H9 (cell line): ENCODE measurements around the gene KLF16. TPM values are rescaled to one million over a fixed set of nuclear protein-coding genes. Genes with fewer than 3 reads are reported as not detected.

Experiments used
- DNase-seq: peaks from one replicate; pipeline ENCODE4 v3.0.0-alpha.2; 2017
- H2AFZ ChIP-seq: one replicate; pipeline ENCODE4 v1.6.1; 2013; ENCODE audit warnings: mild to moderate bottlenecking, low read length, control low read depth, moderate library complexity
- H2AK5ac ChIP-seq: 2 replicates; pipeline ENCODE4 v1.6.1; 2013; ENCODE audit warnings: low read length, control low read depth, mixed read lengths; ENCODE audit not compliant: insufficient read length
- H2BK120ac ChIP-seq: one replicate; pipeline ENCODE4 v1.6.1; 2013; ENCODE audit warnings: low read depth, mild to moderate bottlenecking, low read length, control low read depth, inconsistent platforms; ENCODE audit not compliant: poor library complexity, severe bottlenecking
- H2BK12ac ChIP-seq: 2 replicates; pipeline ENCODE4 v1.6.1; 2013; ENCODE audit warnings: low read length, control low read depth, mixed read lengths, low read depth; ENCODE audit not compliant: insufficient read length
- H2BK15ac ChIP-seq: 2 replicates; pipeline ENCODE4 v1.6.1; 2013; ENCODE audit warnings: low read depth, low read length, control low read depth
- H2BK20ac ChIP-seq: one replicate; pipeline ENCODE4 v1.6.1; 2013; ENCODE audit warnings: low read depth, mild to moderate bottlenecking, low read length, control low read depth, inconsistent platforms; ENCODE audit not compliant: poor library complexity, severe bottlenecking
- H2BK5ac ChIP-seq: 2 replicates; pipeline ENCODE4 v1.6.1; 2013; ENCODE audit warnings: low read length, control low read depth, mixed read lengths; ENCODE audit not compliant: insufficient read length
- H3K14ac ChIP-seq: 2 replicates; pipeline ENCODE4 v1.6.1; 2013; ENCODE audit warnings: low read length, control low read depth; ENCODE audit not compliant: insufficient read depth
- H3K18ac ChIP-seq: 2 replicates; pipeline ENCODE4 v1.6.1; 2013; ENCODE audit warnings: low read depth, mild to moderate bottlenecking, mixed read lengths, low read length, control low read depth; ENCODE audit not compliant: insufficient read length
- H3K23ac ChIP-seq: 2 replicates; pipeline ENCODE4 v1.6.1; 2013; ENCODE audit warnings: low read length, control low read depth, mixed read lengths, low read depth; ENCODE audit not compliant: insufficient read length
- H3K23me2 ChIP-seq: 2 replicates; pipeline ENCODE4 v1.6.1; 2013; ENCODE audit warnings: low read depth, mild to moderate bottlenecking, mixed read lengths, low read length, control low read depth; ENCODE audit not compliant: insufficient read length, poor library complexity, severe bottlenecking
- H3K27ac ChIP-seq: 2 replicates; pipeline ENCODE4 v1.5.1; 2013; ENCODE audit warnings: low read length, control low read depth, mixed read lengths, low read depth; ENCODE audit not compliant: insufficient read length
- H3K27me3 ChIP-seq: 2 replicates; pipeline ENCODE4 v1.6.1; 2013; ENCODE audit warnings: low read length, control low read depth, inconsistent platforms; ENCODE audit not compliant: insufficient read depth
- H3K4ac ChIP-seq: 2 replicates; pipeline ENCODE4 v1.6.1; 2013; ENCODE audit warnings: low read depth, mild to moderate bottlenecking, control low read depth, inconsistent platforms, low read length, moderate library complexity
- H3K4me1 ChIP-seq: 2 replicates; pipeline ENCODE4 v1.6.1; 2013; ENCODE audit warnings: low read length, control low read depth, inconsistent platforms; ENCODE audit not compliant: insufficient read depth
- H3K4me2 ChIP-seq: 2 replicates; pipeline ENCODE4 v1.6.1; 2013; ENCODE audit warnings: low read length, control low read depth, mixed read lengths; ENCODE audit not compliant: insufficient read length, insufficient read depth
- H3K56ac ChIP-seq: 2 replicates; pipeline ENCODE4 v1.6.1; 2013; ENCODE audit warnings: low read depth, mild to moderate bottlenecking, mixed read lengths, low read length, control low read depth; ENCODE audit not compliant: insufficient read length
- H3K79me1 ChIP-seq: 2 replicates; pipeline ENCODE4 v1.6.1; 2013; ENCODE audit warnings: low read depth, mild to moderate bottlenecking, moderate library complexity, low read length, control low read depth, inconsistent platforms; ENCODE audit not compliant: insufficient read depth, poor library complexity, severe bottlenecking
- H3K79me2 ChIP-seq: 2 replicates; pipeline ENCODE4 v1.6.1; 2013; ENCODE audit warnings: low read length, control low read depth, inconsistent platforms; ENCODE audit not compliant: insufficient read depth
- H3K9ac ChIP-seq: 2 replicates; pipeline ENCODE4 v1.6.1; 2013; ENCODE audit warnings: low read length, control low read depth, mixed read lengths; ENCODE audit not compliant: insufficient read length; ENCODE audit errors: extremely low read depth
- H3K9me3 ChIP-seq: one replicate; pipeline ENCODE4 v1.6.1; 2013; ENCODE audit warnings: low read depth, low read length, inconsistent platforms; ENCODE audit not compliant: control insufficient read depth
- H3T11ph ChIP-seq: one replicate; pipeline ENCODE4 v1.6.1; 2013; ENCODE audit warnings: mild to moderate bottlenecking, low read length, control low read depth, inconsistent platforms
- H4K20me1 ChIP-seq: one replicate; pipeline ENCODE4 v1.6.1; 2013; ENCODE audit not compliant: control insufficient read depth, insufficient read length, insufficient read depth
- H4K5ac ChIP-seq: 2 replicates; pipeline ENCODE4 v1.6.1; 2013; ENCODE audit warnings: low read depth, mild to moderate bottlenecking, mixed read lengths, low read length, control low read depth; ENCODE audit not compliant: insufficient read length
- H4K8ac ChIP-seq: replicated peaks from 2 replicates; pipeline ENCODE4 v1.6.1; 2013; ENCODE audit warnings: low read length, control low read depth, mixed read lengths, low read depth; ENCODE audit not compliant: insufficient read length
- H4K91ac ChIP-seq: 2 replicates; pipeline ENCODE4 v1.6.1; 2013; ENCODE audit warnings: low read depth, mild to moderate bottlenecking, moderate library complexity, mixed read lengths, low read length, control low read depth; ENCODE audit not compliant: insufficient read length
- H3K27ac Mint-ChIP-seq, 3 experiments: 2 replicates in 2 of 3; 3 replicates in 1 of 3; pipeline ENCODE4 v1.8.0; 2020 to 2021; ENCODE audit warnings: mixed read lengths in 3 of 3, mild to moderate bottlenecking in 1 of 3, moderate library complexity in 1 of 3
- H3K27me3 Mint-ChIP-seq: 2 replicates; pipeline ENCODE4 v1.8.0; 2021; ENCODE audit warnings: low read depth, mild to moderate bottlenecking, moderate library complexity, mixed read lengths
- H3K36me3 Mint-ChIP-seq, 3 experiments: 2 replicates in 2 of 3; 3 replicates in 1 of 3; pipeline ENCODE4 v1.8.0; 2020 to 2021; ENCODE audit warnings: low read depth in 3 of 3, mixed read lengths in 3 of 3; ENCODE audit not compliant: insufficient read depth in 1 of 3
- H3K4me1 Mint-ChIP-seq, 2 experiments: 2 replicates each; pipeline ENCODE4 v1.8.0; 2020; ENCODE audit warnings: mixed read lengths in 2 of 2
- H3K4me3 Mint-ChIP-seq, 2 experiments: 2 replicates in 1 of 2; 3 replicates in 1 of 2; pipeline ENCODE4 v1.8.0; 2020 to 2021; ENCODE audit warnings: mild to moderate bottlenecking in 2 of 2, mixed read lengths in 2 of 2, moderate library complexity in 1 of 2
- H3K9me3 Mint-ChIP-seq, 2 experiments: 2 replicates in 1 of 2; 3 replicates in 1 of 2; pipeline ENCODE4 v1.8.0; 2020; ENCODE audit warnings: mild to moderate bottlenecking in 2 of 2, mixed read lengths in 2 of 2, moderate library complexity in 1 of 2
- WGBS: extraction: QIAGEN DNeasy Blood & Tissue Kit; methylation state at CpG from one replicate; pipeline ENCODE4 v1.1.7; 2013; ENCODE audit warnings: missing lambda C conversion rate, low lambda C conversion rate, mixed read lengths; ENCODE audit not compliant: insufficient read length; ENCODE audit errors: extremely low coverage; 5-methylcytosine and 5-hydroxymethylcytosine counted together
- total RNA-seq: library from RNA; stranded (reverse); gene quantifications from 2 replicates; pipeline ENCODE4 v1.2.1, GENCODE V29; 2021
- TF ChIP-seq, protein P1 (sequence below): fragments of 200-600 bp; sonication (generic); conservative IDR thresholded peaks from 3 replicates; pipeline ENCODE4 v1.8.0; 2021; ENCODE audit warnings: antibody characterized with exemption, mild to moderate bottlenecking

Gene KLF16
- total RNA-seq, 1 experiment from 2014 or later, result 66.8 TPM

DNA sequence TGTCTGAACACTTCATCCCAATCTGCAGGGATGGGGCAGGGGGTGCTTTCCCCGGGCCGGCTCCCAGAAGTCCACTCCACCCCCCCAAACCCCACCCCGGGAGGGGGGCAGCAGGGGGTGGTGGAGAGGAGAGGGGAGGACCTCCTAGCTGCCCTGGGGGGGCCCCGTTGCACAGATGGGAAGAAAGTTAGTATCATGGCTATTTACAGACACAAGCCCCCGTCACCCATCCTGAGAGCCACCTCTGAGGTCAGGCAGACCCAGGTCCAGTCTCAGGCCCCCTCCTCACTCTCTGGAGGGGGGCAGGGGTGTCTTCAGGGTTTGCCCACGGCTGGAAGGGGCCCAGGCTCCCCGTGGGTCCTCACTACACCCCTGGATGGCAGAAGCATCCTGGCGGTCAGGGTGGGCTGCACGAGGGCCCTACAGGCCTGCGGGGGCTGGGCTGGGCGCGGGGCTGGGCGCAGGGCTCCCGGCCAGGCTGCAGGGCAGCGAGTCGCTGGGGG lies 9.3 kb downstream of the KLF16 start:
- Histone ChIP-seq H4K5ac (no peak overlapping the region), H3K9me3 (no peaks in the 10 kb centered on the region), H3K4ac (no peak overlapping the region), H3K56ac (no peak overlapping the region), H3K79me2 (peaks cover 13% of the 10 kb centered on the region; the same call in 1 of the 2 replicates), H3K4me2 (no peak overlapping the region), H3K23ac (no peak overlapping the region), H2AFZ (no peak overlapping the region), H2BK5ac (no peak overlapping the region), H2AK5ac (no peak overlapping the region), H3K9ac (no peak overlapping the region), H2BK20ac (no peak overlapping the region), H3K23me2 (peaks cover 6% of the 10 kb centered on the region), H2BK15ac (no peak overlapping the region), H4K20me1 (no peaks in the 10 kb centered on the region), H3K18ac (no peak overlapping the region), H4K91ac (no peak overlapping the region), H4K8ac (no peak overlapping the region), H3K79me1 (peaks cover 11% of the 10 kb centered on the region), H3K14ac (no peak overlapping the region), H2BK120ac (no peak overlapping the region), H2BK12ac (no peak overlapping the region), H3T11ph (no peak overlapping the region), H3K27me3 (no peaks in the 10 kb centered on the region), H3K27ac (no peak overlapping the region), H3K4me1 (peaks cover 7% of the 10 kb centered on the region; the same call in 1 of the 2 replicates)
- Mint-ChIP-seq H3K27me3 (no peaks in the 10 kb centered on the region), H3K4me3 (no peak overlapping the region), H3K4me1 (peaks cover 26 to 55% of the 10 kb centered on the region in 2 experiments), H3K9me3 (no peaks in the 10 kb centered on the region), H3K36me3 (peaks cover 0 to 10% (median 0%) of the 10 kb centered on the region in 3 experiments; a peak in 2 of 7 replicates), H3K27ac (no peak overlapping the region)
- no peak for DNase-seq
- TF ChIP-seq, protein P1, sequence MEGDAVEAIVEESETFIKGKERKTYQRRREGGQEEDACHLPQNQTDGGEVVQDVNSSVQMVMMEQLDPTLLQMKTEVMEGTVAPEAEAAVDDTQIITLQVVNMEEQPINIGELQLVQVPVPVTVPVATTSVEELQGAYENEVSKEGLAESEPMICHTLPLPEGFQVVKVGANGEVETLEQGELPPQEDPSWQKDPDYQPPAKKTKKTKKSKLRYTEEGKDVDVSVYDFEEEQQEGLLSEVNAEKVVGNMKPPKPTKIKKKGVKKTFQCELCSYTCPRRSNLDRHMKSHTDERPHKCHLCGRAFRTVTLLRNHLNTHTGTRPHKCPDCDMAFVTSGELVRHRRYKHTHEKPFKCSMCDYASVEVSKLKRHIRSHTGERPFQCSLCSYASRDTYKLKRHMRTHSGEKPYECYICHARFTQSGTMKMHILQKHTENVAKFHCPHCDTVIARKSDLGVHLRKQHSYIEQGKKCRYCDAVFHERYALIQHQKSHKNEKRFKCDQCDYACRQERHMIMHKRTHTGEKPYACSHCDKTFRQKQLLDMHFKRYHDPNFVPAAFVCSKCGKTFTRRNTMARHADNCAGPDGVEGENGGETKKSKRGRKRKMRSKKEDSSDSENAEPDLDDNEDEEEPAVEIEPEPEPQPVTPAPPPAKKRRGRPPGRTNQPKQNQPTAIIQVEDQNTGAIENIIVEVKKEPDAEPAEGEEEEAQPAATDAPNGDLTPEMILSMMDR, result no peak
- WGBS, result no CpG with 5 or more reads among the region's 16 CpGs
